Measurements from ENCODE around the gene BTBD19. TPM values are rescaled to one million over a fixed set of nuclear protein-coding genes. Genes with fewer than 3 reads are reported as not detected.

The BTBD19 gene
- total RNA-seq, 1 donor from 2014 or later: 8.7 TPM

DNA sequence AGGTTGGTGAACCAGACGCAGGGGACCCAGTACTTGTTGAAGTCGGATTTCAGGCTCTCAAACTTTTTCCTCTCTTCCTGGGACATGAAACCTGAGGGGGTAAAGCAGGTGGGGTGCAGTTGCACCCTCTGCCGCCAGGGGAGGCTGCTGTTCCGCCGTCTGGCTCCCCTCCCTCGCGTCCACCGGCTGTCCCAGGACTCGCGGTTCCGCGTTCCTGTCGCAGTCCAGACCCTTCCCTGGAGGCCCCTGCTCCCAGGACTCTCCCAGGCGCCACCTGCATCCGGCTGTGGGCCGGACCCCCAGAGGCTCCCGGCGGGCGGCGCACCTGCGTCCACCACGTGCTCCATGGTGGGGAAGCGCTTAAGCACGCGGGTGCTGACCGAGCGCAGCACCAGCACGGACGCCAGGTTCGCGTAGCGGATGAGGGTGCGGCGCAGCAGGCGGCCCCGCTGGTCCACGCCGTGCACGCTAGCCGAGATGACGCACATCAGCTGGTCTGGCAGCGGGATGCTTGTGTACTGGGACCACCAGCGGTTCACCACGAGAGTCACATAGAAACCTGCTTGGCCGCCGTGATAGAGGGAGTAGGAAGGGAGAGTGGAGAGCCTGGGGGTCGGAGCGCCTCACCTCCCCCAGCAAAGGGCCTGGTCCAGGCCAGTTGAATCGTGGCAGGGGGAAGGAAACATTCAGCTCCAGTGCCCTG lies 22.0 kb upstream of the BTBD19 start:
- Histone ChIP-seq H3K4me3 (peak overlapping the region; percentile 59), H3K27ac (peak overlapping the region; percentile 67), H3K27me3 (ENCODE audit: low read depth) (no peaks in the 10 kb centered on the region), H3K9me3 (no peaks in the 10 kb centered on the region), H3K36me3 (peaks cover 4% of the 10 kb centered on the region), H3K4me1 (peaks cover 35% of the 10 kb centered on the region)
- intact Hi-C loops (cut with DNase I): no loop called here
- TF ChIP-seq CTCF (IDR thresholded peaks at IDR 0.05): peak; percentile 98
- ATAC-seq: peak; percentile 85 to 93
- DNase-seq: peak; percentile 86

GRCh38 chr1:44786841-44787426 lies 21.4 kb upstream of the BTBD19 start:
- H3K27me3 ChIP-seq (ENCODE audit: low read depth): no peaks in the 10 kb centered on the region
- TF ChIP-seq CTCF (IDR thresholded peaks at IDR 0.05): no peak
- DNase-seq (no peak), ATAC-seq (no peak)
- no peak overlapping the region for H3K4me3 ChIP-seq
- H3K9me3 ChIP-seq: no peaks in the 10 kb centered on the region
- intact Hi-C loops (cut with DNase I): no loop called here
- no peaks in the 10 kb centered on the region for H3K36me3 ChIP-seq
- no peak overlapping the region for H3K27ac ChIP-seq
- H3K4me1 ChIP-seq: peaks cover 35% of the 10 kb centered on the region

DNA sequence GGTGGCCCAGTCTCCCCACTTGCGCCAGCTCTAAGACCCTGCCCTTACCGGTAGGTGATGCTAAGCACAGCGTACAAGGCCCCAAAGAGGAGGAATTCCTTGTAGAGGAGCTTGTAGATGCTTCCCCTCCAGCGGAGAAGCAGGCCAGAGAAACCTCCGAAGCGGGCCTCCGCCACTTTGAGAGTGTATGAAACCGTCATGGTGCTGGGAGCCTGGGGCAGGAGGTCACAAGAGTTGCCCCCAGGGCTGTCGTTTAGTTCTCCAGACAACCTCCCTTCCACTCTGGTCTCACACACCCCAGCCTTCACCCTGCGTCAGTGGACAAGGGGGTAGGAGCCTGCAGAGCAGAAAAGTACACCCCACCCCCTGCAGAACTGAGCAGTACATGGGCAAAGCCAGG lies 20.8 kb upstream of the BTBD19 start:
- Histone ChIP-seq H3K9me3 (no peaks in the 10 kb centered on the region), H3K36me3 (no peaks in the 10 kb centered on the region), H3K27ac (no peak overlapping the region), H3K4me3 (no peak overlapping the region), H3K4me1 (peaks cover 35% of the 10 kb centered on the region), H3K27me3 (ENCODE audit: low read depth) (no peaks in the 10 kb centered on the region)
- intact Hi-C loops (cut with DNase I): no loop called here
- no peak for TF ChIP-seq CTCF (IDR thresholded peaks at IDR 0.05)
- no peak for DNase-seq
- ATAC-seq: no peak

DNA sequence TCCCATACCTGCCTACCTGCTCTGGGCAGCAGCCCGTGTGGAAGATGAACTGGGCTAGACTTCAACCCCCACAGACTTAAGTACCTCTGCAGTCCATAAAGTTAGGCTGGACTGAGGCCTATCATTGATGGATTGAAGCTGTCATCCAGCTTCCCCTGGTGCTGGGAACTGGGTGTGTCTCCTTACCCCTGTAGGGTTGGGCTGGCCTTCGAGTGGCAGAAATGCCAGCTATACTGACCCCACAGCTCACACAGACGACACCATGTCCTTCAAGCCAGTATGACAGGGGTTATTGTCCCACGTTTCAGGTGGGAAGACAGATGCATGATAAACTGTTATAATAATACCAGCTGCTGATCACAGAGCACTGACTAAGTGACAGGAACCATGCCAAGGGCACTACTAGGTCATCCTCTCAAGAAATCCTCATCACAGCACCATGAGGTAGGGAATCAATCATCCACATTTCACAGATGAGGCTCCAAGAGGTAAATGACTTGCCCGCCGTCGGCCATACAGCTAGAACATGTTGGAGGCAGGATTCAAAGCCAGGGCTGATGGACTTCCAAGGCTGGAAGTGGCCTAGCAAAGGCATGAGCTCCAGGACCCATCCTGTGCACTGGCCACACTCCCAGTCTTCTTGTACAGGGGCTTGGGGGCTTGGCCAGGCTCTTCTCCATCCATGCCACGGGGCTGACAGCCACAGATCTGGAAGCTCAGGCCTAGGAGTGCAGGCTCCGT lies 20.0 kb upstream of the BTBD19 start, which contains the start of gene BEST4:
TSS of gene BEST4 (minus strand) at position 51 of the 741 bp plus-strand sequence. CDS start 465 bp downstream, outside the sequence.
- intact Hi-C loops (cut with DNase I): no loop called here
- H3K27ac ChIP-seq: no peak within 1 kb of the TSS

More for the DNA sequence above, 20.0 kb upstream of the BTBD19 start, which contains the start of gene BEST4:
- H3K4me1 ChIP-seq: peaks cover 32% of the 10 kb centered on the region
- no peaks in the 10 kb centered on the region for H3K36me3 ChIP-seq
- no peaks in the 10 kb centered on the region for H3K27me3 ChIP-seq (ENCODE audit: low read depth)
- H3K9me3 ChIP-seq: no peaks in the 10 kb centered on the region
- H3K4me3 ChIP-seq: no peak within 1 kb of the TSS
- ATAC-seq (no peak), DNase-seq (no peak)
- no peak for TF ChIP-seq CTCF (IDR thresholded peaks at IDR 0.05)

All from lower lobe of right lung (tissue), 2 donors.